GM23338 (cell line): ENCODE data around the gene ZNF23. TPM values are rescaled to one million over a fixed set of nuclear protein-coding genes. Genes with fewer than 3 reads are reported as not detected.

Experiments used
- ATAC-seq: fragments of 200-7000 bp; cut with Tn5 transposase; 3 replicates; pipeline ENCODE4 v1.9.1; 2020
- DNase-seq: peaks from one replicate; pipeline ENCODE4 v3.0.0-alpha.2; 2015; ENCODE audit warnings: low spot score
- H2AFZ ChIP-seq: fragments of 200-600 bp; sonication (generic); 2 replicates; pipeline ENCODE4 v1.8.0; 2016; ENCODE audit warnings: antibody characterized with exemption, mild to moderate bottlenecking, moderate library complexity
- H3F3A ChIP-seq: fragments of 200-600 bp; sonication (generic); replicated peaks from 2 replicates; pipeline ENCODE4 v1.8.0; 2017; ENCODE audit warnings: antibody characterized with exemption, mixed run types, low read depth
- H3K27ac ChIP-seq: fragments of 200-600 bp; sonication (generic); 2 replicates; pipeline ENCODE4 v1.6.1; 2016; ENCODE audit warnings: low read depth
- H3K27me3 ChIP-seq: fragments of 200-600 bp; sonication (generic); 2 replicates; pipeline ENCODE4 v1.8.0; 2016; ENCODE audit warnings: mild to moderate bottlenecking, mixed run types, moderate library complexity; ENCODE audit not compliant: insufficient read depth
- H3K36me3 ChIP-seq: fragments of 200-600 bp; sonication (generic); 2 replicates; pipeline ENCODE4 v1.8.0; 2016; ENCODE audit warnings: mild to moderate bottlenecking; ENCODE audit not compliant: insufficient read depth
- H3K4me1 ChIP-seq: fragments of 200-600 bp; sonication (generic); 2 replicates; pipeline ENCODE4 v1.8.0; 2016; ENCODE audit warnings: mild to moderate bottlenecking, moderate library complexity; ENCODE audit not compliant: insufficient read depth
- H3K4me2 ChIP-seq: fragments of 200-600 bp; sonication (generic); 2 replicates; pipeline ENCODE4 v1.7.1; 2017; ENCODE audit warnings: mixed run types
- H3K4me3 ChIP-seq: fragments of 200-600 bp; sonication (generic); 2 replicates; pipeline ENCODE4 v1.6.1; 2016; ENCODE audit warnings: mixed run types
- H3K79me2 ChIP-seq: fragments of 200-600 bp; sonication (generic); replicated peaks from 2 replicates; pipeline ENCODE4 v1.8.0; 2017; ENCODE audit warnings: mild to moderate bottlenecking; ENCODE audit not compliant: insufficient read depth
- H3K9me2 ChIP-seq: fragments of 200-600 bp; sonication (generic); 2 replicates; pipeline ENCODE4 v1.8.0; 2017; ENCODE audit not compliant: insufficient read depth
- H4K20me1 ChIP-seq: fragments of 200-600 bp; sonication (generic); replicated peaks from 2 replicates; pipeline ENCODE4 v1.8.0; 2017; ENCODE audit warnings: mild to moderate bottlenecking; ENCODE audit not compliant: insufficient read depth
- H3K27ac Mint-ChIP-seq: 2 replicates; pipeline ENCODE4 v1.8.0; 2020; ENCODE audit warnings: inconsistent platforms, mild to moderate bottlenecking, moderate library complexity, mixed read lengths
- H3K27me3 Mint-ChIP-seq: 3 replicates; pipeline ENCODE4 v1.8.0; 2022; ENCODE audit warnings: low read depth, mild to moderate bottlenecking, moderate library complexity, mixed read lengths, inconsistent platforms; ENCODE audit not compliant: insufficient read depth, poor library complexity
- H3K36me3 Mint-ChIP-seq: 3 replicates; pipeline ENCODE4 v1.8.0; 2021; ENCODE audit warnings: low read depth, mild to moderate bottlenecking, inconsistent platforms, moderate library complexity, mixed read lengths
- H3K4me1 Mint-ChIP-seq: 3 replicates; pipeline ENCODE4 v1.8.0; 2020; ENCODE audit warnings: mild to moderate bottlenecking, inconsistent platforms, mixed read lengths
- H3K4me3 Mint-ChIP-seq: 3 replicates; pipeline ENCODE4 v1.8.0; 2021; ENCODE audit warnings: moderate library complexity, mild to moderate bottlenecking, inconsistent platforms, mixed read lengths
- H3K9me3 Mint-ChIP-seq: 3 replicates; pipeline ENCODE4 v1.8.0; 2020; ENCODE audit warnings: moderate library complexity, mild to moderate bottlenecking, inconsistent platforms, mixed read lengths
- CREB1 ChIP-seq: fragments of 250-450 bp; sonication (Bioruptor Pico); IDR thresholded peaks from 2 replicates; pipeline ENCODE4 v1.5.0; 2020; ENCODE audit warnings: low read depth, mild to moderate bottlenecking, moderate library complexity
- CTCF ChIP-seq, 2 experiments: fragments of 200-600 bp in 1 of 2; sonication (generic) in 1 of 2; conservative IDR thresholded peaks; 2 replicates each; pipeline versions ENCODE4 v1.5.1 to v1.6.1; 2016 to 2017; ENCODE audit warnings: antibody characterized with exemption in 2 of 2, low read depth in 2 of 2, mild to moderate bottlenecking in 2 of 2, moderate library complexity in 1 of 2
- ETS1 ChIP-seq: IDR thresholded peaks from 2 replicates; pipeline ENCODE4 v1.6.1; 2016; ENCODE audit warnings: antibody characterized with exemption
- EZH2 ChIP-seq: fragments of 200-600 bp; sonication (generic); IDR thresholded peaks from one replicate; pipeline ENCODE4 v1.8.0; 2017; ENCODE audit warnings: antibody characterized with exemption, mild to moderate bottlenecking, low read depth; ENCODE audit not compliant: unreplicated experiment
- EZH2phosphoT487 ChIP-seq: fragments of 200-600 bp; sonication (generic); IDR thresholded peaks from one replicate; pipeline ENCODE4 v1.8.1; 2018; ENCODE audit warnings: antibody characterized with exemption; ENCODE audit not compliant: unreplicated experiment
- JUNB ChIP-seq: IDR thresholded peaks from one replicate; pipeline ENCODE4 v1.6.1; 2016; ENCODE audit warnings: antibody characterized with exemption; ENCODE audit not compliant: unreplicated experiment
- NANOG ChIP-seq: IDR thresholded peaks from 2 replicates; pipeline ENCODE4 v1.6.1; 2016; ENCODE audit warnings: antibody characterized with exemption, borderline replicate concordance
- POLR2AphosphoS5 ChIP-seq: IDR thresholded peaks from 2 replicates; pipeline ENCODE4 v1.6.1; 2016; ENCODE audit warnings: antibody characterized with exemption, low read depth
- REST ChIP-seq: IDR thresholded peaks from one replicate; pipeline ENCODE4 v1.6.1; 2018; ENCODE audit warnings: antibody characterized with exemption; ENCODE audit not compliant: unreplicated experiment
- STAT1 ChIP-seq: IDR thresholded peaks from one replicate; pipeline ENCODE4 v1.6.1; 2016; ENCODE audit warnings: antibody characterized with exemption; ENCODE audit not compliant: unreplicated experiment
- ZNF114 ChIP-seq: fragments of 250-450 bp; sonication (Bioruptor Pico); IDR thresholded peaks from 2 replicates; pipeline ENCODE4 v1.5.0; 2020; ENCODE audit warnings: mild to moderate bottlenecking, moderate library complexity
- ZNF331 ChIP-seq: fragments of 250-450 bp; sonication (Bioruptor Pico); IDR thresholded peaks from 2 replicates; pipeline ENCODE4 v1.5.0; 2020; ENCODE audit warnings: low read depth, mild to moderate bottlenecking, moderate library complexity
- polyA plus RNA-seq: library from polyadenylated mRNA; unstranded; fragments of >200 nt; fragmentation: Nextera tagmentation; extraction: Ambion mirVana; gene quantifications from 2 replicates; pipeline ENCODE4 v1.2.1, GENCODE V29; 2016
- total RNA-seq: library from RNA; depleted of rRNA; stranded (reverse); fragments of >200 nt; shearing (Covaris generic); gene quantifications from 2 replicates; pipeline ENCODE4 v1.2.3, GENCODE V29; 2014

ZNF23 gene
- total and polyA plus RNA-seq, 2 experiments from 2014 or later, result 8.4 to 8.8 TPM

- Histone ChIP-seq H4K20me1 (no peaks in the 10 kb centered on the region), H3K36me3 (no peaks in the 10 kb centered on the region), H3K4me2 (no peak overlapping the region), H3K27ac (no peak overlapping the region), H3K4me1 (no peaks in the 10 kb centered on the region), H3K79me2 (peaks cover 21% of the 10 kb centered on the region), H3K4me3 (no peak overlapping the region), H2AFZ (no peak overlapping the region), H3F3A (no peaks in the 10 kb centered on the region), H3K9me2 (no peaks in the 10 kb centered on the region), H3K27me3 (no peaks in the 10 kb centered on the region)
- Mint-ChIP-seq H3K9me3 (peaks cover 6% of the 10 kb centered on the region; the same call in 2 of the 3 replicates), H3K27me3 (peaks cover 2% of the 10 kb centered on the region), H3K36me3 (peaks cover 20% of the 10 kb centered on the region), H3K4me1 (peaks cover 6% of the 10 kb centered on the region; the same call in 1 of the 3 replicates), H3K27ac (no peak overlapping the region), H3K4me3 (no peak overlapping the region)
- TF ChIP-seq EZH2phosphoT487, result no peak
- no peak for TF ChIP-seq ZNF114 (CRISPR knock-in tag)
- TF ChIP-seq POLR2AphosphoS5, result no peak
- no peak for TF ChIP-seq STAT1
- TF ChIP-seq EZH2, result no peak
- no peak for TF ChIP-seq ZNF331
- TF ChIP-seq ETS1, result no peak
- no peak for TF ChIP-seq REST
- TF ChIP-seq NANOG, result no peak
- DNase-seq (no peak), ATAC-seq (no peak)
These were observed 2.5 kb downstream of the ZNF23 start for GRCh38 chr16:71459510-71459909.

DNA sequence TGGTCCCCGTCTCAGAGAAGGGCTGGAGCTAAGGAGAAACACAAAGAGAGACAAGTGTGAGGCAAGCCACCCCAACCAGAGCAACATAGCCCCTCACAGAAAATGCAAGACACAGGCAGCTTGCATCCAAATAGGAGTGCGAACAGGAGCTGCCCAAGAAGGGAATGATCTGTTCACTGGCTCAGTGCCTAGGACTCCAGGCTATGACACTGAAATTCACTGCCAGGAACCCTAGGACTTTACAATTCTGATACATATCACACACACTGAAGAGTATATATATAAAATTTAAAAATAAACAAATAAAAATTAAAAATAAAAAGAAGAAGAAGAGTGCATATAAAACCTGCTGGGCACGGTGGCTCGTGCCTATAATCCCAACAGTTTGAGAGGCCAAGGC is 5.2 kb downstream of the ZNF23 start:
- H3K79me2 ChIP-seq, result peaks cover 20% of the 10 kb centered on the region
- peaks cover 8% of the 10 kb centered on the region for H3K36me3 ChIP-seq
- no peak overlapping the region for H3K27ac ChIP-seq
- peaks cover 26% of the 10 kb centered on the region for H3K9me3 Mint-ChIP-seq
- no peaks in the 10 kb centered on the region for H3K4me1 ChIP-seq
- ATAC-seq (no peak), DNase-seq (no peak)
- no peaks in the 10 kb centered on the region for H3F3A ChIP-seq
- H3K4me3 ChIP-seq, result no peak overlapping the region
- H4K20me1 ChIP-seq, result no peaks in the 10 kb centered on the region
- H3K4me3 Mint-ChIP-seq, result no peak overlapping the region
- TF ChIP-seq EZH2 (no peak), NANOG (no peak), CTCF (conservative IDR thresholded peaks at IDR 0.05; ENCODE audit: low read depth in 2 of 2) (no peak), STAT1 (no peak), REST (no peak), ZNF114 (CRISPR knock-in tag) (no peak), JUNB (no peak), POLR2AphosphoS5 (no peak), CREB1 (no peak)
- H2AFZ ChIP-seq, result no peak overlapping the region
- H3K4me1 Mint-ChIP-seq, result no peaks in the 10 kb centered on the region
- no peak overlapping the region for H3K4me2 ChIP-seq
- no peaks in the 10 kb centered on the region for H3K27me3 ChIP-seq
- peaks cover 47% of the 10 kb centered on the region for H3K36me3 Mint-ChIP-seq
- H3K27me3 Mint-ChIP-seq, result peaks cover 1% of the 10 kb centered on the region
- 0 out of 2 replicates have a peak, but pooled peaks cover 5% of the 10 kb centered on the region for H3K9me2 ChIP-seq
- H3K27ac Mint-ChIP-seq, result no peak overlapping the region
